Testis (tissue), 3 donors: ENCODE results near the gene MAGI2. TPM values are rescaled to one million over a fixed set of nuclear protein-coding genes. Genes with fewer than 3 reads are reported as not detected.

Experiments used
- DNase-seq: peaks from one replicate; pipeline ENCODE4 v3.0.0-alpha.2; 2019
- H3K27ac ChIP-seq, 2 donors: fragments of 200-600 bp; sonication (generic); one replicate each; pipeline ENCODE4 v1.5.1; 2019
- H3K27me3 ChIP-seq: fragments of 200-600 bp; sonication (generic); one replicate; pipeline ENCODE4 v1.5.1; 2019
- H3K36me3 ChIP-seq: fragments of 200-600 bp; sonication (generic); one replicate; pipeline ENCODE4 v1.5.1; 2017; ENCODE audit warnings: low read depth; ENCODE audit errors: missing control alignments
- H3K4me1 ChIP-seq: fragments of 200-600 bp; sonication (generic); one replicate; pipeline ENCODE4 v1.5.1; 2019
- H3K4me3 ChIP-seq, 2 donors: fragments of 200-600 bp; sonication (generic); one replicate each; pipeline ENCODE4 v1.5.1; 2017 to 2019
- H3K9me3 ChIP-seq: fragments of 200-600 bp; sonication (generic); one replicate; pipeline ENCODE4 v1.5.1; 2017
- CTCF ChIP-seq, 3 experiments: fragments of 450-650 bp in 2 of 3; fragments of 200-600 bp in 1 of 3; sonication (generic) in 1 of 3; IDR thresholded peaks; one replicate each; pipeline ENCODE4 v1.5.1; 2016 to 2019; ENCODE audit warnings: antibody characterized with exemption in 3 of 3, mild to moderate bottlenecking in 2 of 3, moderate library complexity in 1 of 3
- POLR2A ChIP-seq: fragments of 450-650 bp; IDR thresholded peaks from one replicate; pipeline ENCODE4 v1.6.1; 2017; ENCODE audit warnings: antibody characterized with exemption, mild to moderate bottlenecking, moderate library complexity
- WGBS, 2 donors: methylation state at CpG; one replicate each; pipeline ENCODE4 v1.1.5; 2018; 5-methylcytosine and 5-hydroxymethylcytosine counted together
- intact Hi-C: fragments of 100-400 bp; cut with DNase I; formaldehyde crosslinking; loops from one replicate; pipeline ENCODE4 v1.15.1; 2023; ENCODE audit warnings: low total_unique reads
- polyA plus RNA-seq: library from polyadenylated mRNA; stranded (reverse); fragments of 350-450 nt; fragmentation: Illumina TruSeq; extraction: RNeasy Lipid Tissue Mini Kit (QIAGEN cat#74804); gene quantifications from one replicate; pipeline ENCODE4 v1.2.3, GENCODE V29; 2014; ENCODE audit warnings: low read depth, low replicate concordance; ENCODE audit not compliant: insufficient read depth
- total RNA-seq, 2 donors: library from RNA; depleted of rRNA; stranded (reverse); fragments of >200 nt; gene quantifications; one replicate each; pipeline ENCODE4 v1.2.3, GENCODE V29; 2016

Gene MAGI2
- total and polyA plus RNA-seq, 3 donors from 2014 or later: 11.2 to 13.1 (median 12.4) TPM

GRCh38 chr7:78191475-78192079 lies 1261.9 kb downstream of the MAGI2 start:
- intact Hi-C loops: no loop called here
- no peaks in the 10 kb centered on the region for H3K27me3 ChIP-seq
- no peaks in the 10 kb centered on the region for H3K9me3 ChIP-seq
- 88 to 90% methylated on average over 9 of the region's 9 CpGs for WGBS, 2 donors
- H3K36me3 ChIP-seq: no peaks in the 10 kb centered on the region
- H3K4me3 ChIP-seq: no peak overlapping the region
- no peak overlapping the region for H3K27ac ChIP-seq
- no peak for DNase-seq
- no peak for TF ChIP-seq CTCF (IDR thresholded peaks at IDR 0.05)
- TF ChIP-seq POLR2A: no peak
- H3K4me1 ChIP-seq: no peaks in the 10 kb centered on the region

- Histone ChIP-seq H3K27ac (no peak overlapping the region), H3K4me1 (no peaks in the 10 kb centered on the region), H3K9me3 (no peaks in the 10 kb centered on the region), H3K4me3 (no peak overlapping the region), H3K27me3 (no peaks in the 10 kb centered on the region), H3K36me3 (no peaks in the 10 kb centered on the region)
- intact Hi-C loops: no loop called here
- TF ChIP-seq CTCF (IDR thresholded peaks at IDR 0.05) (no peak), POLR2A (no peak)
- peak; percentile 31 for DNase-seq
These were observed 1263.7 kb downstream of the MAGI2 start for GRCh38 chr7:78189762-78190161.

- TF ChIP-seq POLR2A (no peak), CTCF (IDR thresholded peaks at IDR 0.05) (no peak)
- no peaks in the 10 kb centered on the region for H3K4me1 ChIP-seq
- intact Hi-C loops: no loop called here
These were observed 1268.2 kb downstream of the MAGI2 start for GRCh38 chr7:78185149-78185745.

GRCh38 chr7:78184299-78184698 lies 1269.2 kb downstream of the MAGI2 start:
- Histone ChIP-seq H3K9me3 (no peaks in the 10 kb centered on the region), H3K27ac (no peak overlapping the region), H3K36me3 (no peaks in the 10 kb centered on the region), H3K27me3 (no peaks in the 10 kb centered on the region), H3K4me3 (no peak overlapping the region), H3K4me1 (no peaks in the 10 kb centered on the region)
- WGBS, 2 donors: 95 to 96% methylated on average over 1 of the region's 1 CpG
- no peak for TF ChIP-seq POLR2A
- TF ChIP-seq CTCF (IDR thresholded peaks at IDR 0.05): no peak
- no peak for DNase-seq
- intact Hi-C loops: no loop called here

More at GRCh38 chr7:78185149-78185745, 1268.2 kb downstream of the MAGI2 start:
- no peak for DNase-seq
- 81 to 83% methylated on average over 4 of the region's 4 CpGs for WGBS, 2 donors
- Histone ChIP-seq H3K27me3 (no peaks in the 10 kb centered on the region), H3K4me3 (no peak overlapping the region), H3K9me3 (no peaks in the 10 kb centered on the region), H3K27ac (no peak overlapping the region), H3K36me3 (no peaks in the 10 kb centered on the region)
